Motor neuron (in vitro differentiated cells): ENCODE results near the gene CLCN2. TPM values are rescaled to one million over a fixed set of nuclear protein-coding genes. Genes with fewer than 3 reads are reported as not detected.

ENCODE experiments used
- ATAC-seq, 8 experiments: fragments of 200-7000 bp; cut with Tn5 transposase; replicated peaks in 6 of 8; 2 replicates each; pipeline ENCODE4 v1.8.0; 2021; ENCODE audit warnings: mild to moderate bottlenecking in 8 of 8, moderate library complexity in 8 of 8
- H3K27ac ChIP-seq, 2 donors: fragments of 250-450 bp; sonication (Bioruptor Pico); 2 replicates each; pipeline ENCODE4 v1.9.0; 2021; ENCODE audit warnings: antibody characterized with exemption in 2 of 2, mild to moderate bottlenecking in 2 of 2, moderate library complexity in 1 of 2
- H3K4me1 ChIP-seq, 2 donors: fragments of 250-450 bp; sonication (Bioruptor Pico); replicated peaks in 1 of 2; 2 replicates each; pipeline ENCODE4 v1.6.1; 2021; ENCODE audit warnings: antibody characterized with exemption in 2 of 2, mild to moderate bottlenecking in 2 of 2, moderate library complexity in 1 of 2
- H3K4me3 ChIP-seq, 5 donors: fragments of 250-450 bp; sonication (Bioruptor Pico); 2 replicates each; pipeline ENCODE4 v1.9.0; 2021; ENCODE audit warnings: antibody characterized with exemption in 5 of 5, mild to moderate bottlenecking in 5 of 5, moderate library complexity in 4 of 5
- WGBS, 10 experiments: fragments of 450-650 bp; shearing (Covaris generic); methylation state at CpG; one replicate each; pipeline ENCODE4 v1.0.0; 2022; 5-methylcytosine and 5-hydroxymethylcytosine counted together
- in situ Hi-C, 9 experiments: fragments of 400-800 bp; cut with MboI; loops; one replicate each; pipeline ENCODE4 v1.15.0; 2021; ENCODE audit warnings: low sequenced_read_pairs in 9 of 9, low pct_unique_long_range_greater_than_20kb in 2 of 9; ENCODE audit not compliant: unreplicated experiment in 9 of 9
- total RNA-seq, 8 experiments: library from RNA; unstranded; fragments of 300-600 nt; gene quantifications; 2 replicates each; pipeline versions ENCODE4 v1.2.3 to v1.2.4, GENCODE V29; 2022

CLCN2 gene
- total RNA-seq, 8 experiments from 2014 or later, result 6.1 to 30.9 (median 13.1) TPM

- in situ Hi-C loops, result no loop called here
- H3K27ac ChIP-seq, result no peak overlapping the region
- no peaks in the 10 kb centered on the region for H3K4me1 ChIP-seq
- ATAC-seq, result no peak
- WGBS, 10 experiments, result 62 to 100% (median 93%) methylated on average over 1 to 4 of the region's 4 CpGs; no CpG with 5 or more reads in 3 of the 10 experiments
- no peak overlapping the region for H3K4me3 ChIP-seq
Observed at GRCh38 chr3:184306341-184306972, 54.9 kb downstream of the CLCN2 start.

GRCh38 chr3:184305577-184305976 lies 55.8 kb downstream of the CLCN2 start:
- H3K4me3 ChIP-seq, result no peak overlapping the region
- in situ Hi-C loops, result no loop called here
- peaks cover 0 to 3% of the 10 kb centered on the region in 2 donors for H3K4me1 ChIP-seq
- ATAC-seq, result peak in 6 of 8 experiments; percentile 30 to 81 (median 49)
- H3K27ac ChIP-seq, result no peak overlapping the region
- WGBS, 10 experiments, result 43 to 100% (median 75%) methylated on average over 1 of the region's 1 CpG; no CpG with 5 or more reads in 5 of the 10 experiments

- Histone ChIP-seq H3K4me3 (peak overlapping the region in 4 of 5 donors; percentile 61 to 86 (median 77)), H3K27ac (no peak overlapping the region), H3K4me1 (peaks cover 5 to 11% of the 10 kb centered on the region in 2 donors)
- ATAC-seq, result no peak
- WGBS, 10 experiments, result 0 to 100% (median 72%) methylated on average over 1 to 3 of the region's 3 CpGs
- in situ Hi-C loops, result no loop called here
Observed at GRCh38 chr3:184300378-184300720, 61.1 kb downstream of the CLCN2 start.

- peak overlapping the region; percentile 67 to 72 for H3K27ac ChIP-seq
- ATAC-seq, result peak in 2 of 8 experiments; percentile 13 to 18
- peak overlapping the region; percentile 58 to 86 (median 73) for H3K4me3 ChIP-seq
- in situ Hi-C loops, result loop anchor here in 1 of 9 experiments (25.0 kb wide), 2 partner anchors 287 to 387 kb away; partner anchors contain the start of gene ABCC5
- H3K4me1 ChIP-seq, result peaks cover 5 to 11% of the 10 kb centered on the region in 2 donors
- WGBS, 10 experiments, result 0 to 100% (median 25%) methylated on average over 1 to 12 of the region's 29 CpGs; no CpG with 5 or more reads in 2 of the 10 experiments
Observed at GRCh38 chr3:184299488-184300377, 61.7 kb downstream of the CLCN2 start.

GRCh38 chr3:184298759-184299487 lies 62.5 kb downstream of the CLCN2 start, which contains the start of gene PSMD2:
Gene PSMD2, plus strand, starts transcription at chr3:184299241. Its CDS starts 26 bp downstream, at chr3:184299267.
- H3K4me1 ChIP-seq, result peaks cover 5 to 11% of the 10 kb centered on the region in 2 donors
- peak within 1 kb of the TSS; percentile 58 to 86 (median 73) for H3K4me3 ChIP-seq
- ATAC-seq, result peak; percentile 92 to 97 (median 95)
- WGBS, 10 experiments, result 0 to 6% (median 0%) methylated on average over 3 to 6 of the region's 78 CpGs; no CpG with 5 or more reads in 6 of the 10 experiments
- peak within 1 kb of the TSS; percentile 67 to 72 for H3K27ac ChIP-seq
- in situ Hi-C loops, result loop anchor here in 1 of 9 experiments (25.0 kb wide), 2 partner anchors 287 to 387 kb away; partner anchors contain the start of gene ABCC5

- no peak for ATAC-seq
- in situ Hi-C loops, result loop anchor here in 1 of 9 experiments (25.0 kb wide), 2 partner anchors 284 to 384 kb away; partner anchors contain the start of gene ABCC5
- Histone ChIP-seq H3K4me3 (no peak overlapping the region), H3K27ac (no peak overlapping the region), H3K4me1 (peaks cover 5 to 11% of the 10 kb centered on the region in 2 donors)
- WGBS, 10 experiments, result 65 to 100% (median 85%) methylated on average over 1 to 6 of the region's 7 CpGs; no CpG with 5 or more reads in 1 of the 10 experiments
Observed at GRCh38 chr3:184296616-184297015, 64.8 kb downstream of the CLCN2 start.

Other genes starting within 250 kb of the CLCN2 start
- gene EIF2B5, start 226.2 kb downstream of the CLCN2 start, total RNA-seq, result 10 to 100 TPM; 24.7 to 60.9 (median 37.4) TPM
- 10 to 100 TPM; 23.1 to 64.8 (median 34.6) TPM for gene DVL3, start 206.2 kb downstream of the CLCN2 start, total RNA-seq
- gene AP2M1, start 186.8 kb downstream of the CLCN2 start, total RNA-seq, result 100 to 1,000 TPM; 218 to 443 (median 274) TPM
- gene ABCF3, start 175.4 kb downstream of the CLCN2 start, total RNA-seq, result 10 to 100 TPM; 21.6 to 67.9 (median 40.6) TPM
- 1 to 10 TPM in 5 of 8 experiments, under 1 TPM in 3; 0.36 to 3.3 (median 1.7) TPM for gene VWA5B2, start 132.0 kb downstream of the CLCN2 start, total RNA-seq
- gene ALG3, start 112.6 kb downstream of the CLCN2 start, total RNA-seq, result 10 to 100 TPM; 19.9 to 65.3 (median 42.0) TPM
- 10 to 100 TPM in 2 of 8 experiments, 1 to 10 TPM in 6; 4.6 to 15.0 (median 8.0) TPM for gene EEF1AKMT4, start 111.9 kb downstream of the CLCN2 start, total RNA-seq
- 10 to 100 TPM in 1 of 8 experiments, 1 to 10 TPM in 4, under 1 TPM in 1, not detected in 2; 0.31 to 16.2 (median 6.5) TPM for gene CAMK2N2, start 100.1 kb downstream of the CLCN2 start, total RNA-seq
- 1 to 10 TPM in 1 of 8 experiments, under 1 TPM in 6, not detected in 1; 0.05 to 1.1 (median 0.46) TPM for gene ECE2, start 85.6 kb downstream of the CLCN2 start, total RNA-seq
- 100 to 1,000 TPM; 130 to 248 (median 185) TPM for gene PSMD2, start 62.4 kb downstream of the CLCN2 start, total RNA-seq
- gene EIF4G1, start 47.0 kb downstream of the CLCN2 start, total RNA-seq, result 100 to 1,000 TPM; 103 to 454 (median 182) TPM
- gene FAM131A, start 24.0 kb downstream of the CLCN2 start, total RNA-seq, result 10 to 100 TPM in 6 of 8 experiments, 1 to 10 TPM in 2; 7.1 to 46.1 (median 30.7) TPM
- gene POLR2H, start 105 bp upstream of the CLCN2 start, total RNA-seq, result 100 to 1,000 TPM in 3 of 8 experiments, 10 to 100 TPM in 5; 61.7 to 120 (median 98.1) TPM
- gene THPO, start 16.6 kb upstream of the CLCN2 start, total RNA-seq, result 1 to 10 TPM in 2 of 8 experiments, under 1 TPM in 6; 0.22 to 1.4 (median 0.53) TPM
- 10 to 100 TPM in 1 of 8 experiments, 1 to 10 TPM in 7; 1.1 to 17.5 (median 4.5) TPM for gene CHRD, start 18.4 kb upstream of the CLCN2 start, total RNA-seq
- 10 to 100 TPM in 5 of 8 experiments, 1 to 10 TPM in 3; 2.3 to 40.3 (median 16.9) TPM for gene EPHB3, start 200.2 kb upstream of the CLCN2 start, total RNA-seq